ENCODE results near the gene NOP53.
"Not testable (repeated sequence)": the region's sequence is repeated elsewhere in the genome, so short reads cannot be mapped to it uniquely, and the experiment has no call there.

Gene NOP53

DNA sequence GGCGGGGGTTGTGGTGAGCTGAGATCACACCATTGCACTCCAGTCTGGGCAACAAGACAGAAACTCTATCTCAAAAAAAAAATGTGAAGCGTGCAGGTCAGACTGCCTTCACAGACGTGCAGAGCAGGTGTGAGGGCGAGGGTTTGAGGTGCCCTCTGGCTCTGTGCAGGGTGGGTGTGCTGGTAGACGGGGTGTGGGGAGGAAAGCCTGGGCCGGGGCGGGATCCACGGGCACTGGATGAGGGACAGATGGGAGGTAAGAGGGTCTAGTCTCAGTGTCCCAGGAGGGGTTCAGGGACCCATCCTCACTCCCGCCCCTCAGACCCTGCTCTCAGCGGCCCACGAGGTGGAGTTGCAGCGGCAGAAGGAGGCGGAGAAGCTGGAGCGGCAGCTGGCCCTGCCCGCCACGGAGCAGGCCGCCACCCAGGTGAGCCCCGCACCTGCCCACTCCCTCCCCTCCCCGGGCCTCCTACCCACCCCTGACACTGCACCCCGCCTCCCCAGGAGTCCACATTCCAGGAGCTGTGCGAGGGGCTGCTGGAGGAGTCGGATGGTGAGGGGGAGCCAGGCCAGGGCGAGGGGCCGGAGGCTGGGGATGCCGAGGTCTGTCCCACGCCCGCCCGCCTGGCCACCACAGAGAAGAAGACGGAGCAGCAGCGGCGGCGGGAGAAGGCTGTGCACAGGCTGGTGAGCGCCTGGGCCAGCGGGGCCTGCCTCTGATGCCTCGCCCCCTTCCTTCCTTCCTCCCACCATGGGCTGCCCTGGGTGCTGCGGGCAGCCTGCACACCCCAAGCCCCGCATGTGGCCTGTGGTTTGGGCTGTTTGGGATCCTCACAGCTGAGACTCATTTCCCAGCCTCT is 9.1 kb downstream of the NOP53 start:
- no peak for DNase-seq (ENCODE audit: low read depth)

DNA sequence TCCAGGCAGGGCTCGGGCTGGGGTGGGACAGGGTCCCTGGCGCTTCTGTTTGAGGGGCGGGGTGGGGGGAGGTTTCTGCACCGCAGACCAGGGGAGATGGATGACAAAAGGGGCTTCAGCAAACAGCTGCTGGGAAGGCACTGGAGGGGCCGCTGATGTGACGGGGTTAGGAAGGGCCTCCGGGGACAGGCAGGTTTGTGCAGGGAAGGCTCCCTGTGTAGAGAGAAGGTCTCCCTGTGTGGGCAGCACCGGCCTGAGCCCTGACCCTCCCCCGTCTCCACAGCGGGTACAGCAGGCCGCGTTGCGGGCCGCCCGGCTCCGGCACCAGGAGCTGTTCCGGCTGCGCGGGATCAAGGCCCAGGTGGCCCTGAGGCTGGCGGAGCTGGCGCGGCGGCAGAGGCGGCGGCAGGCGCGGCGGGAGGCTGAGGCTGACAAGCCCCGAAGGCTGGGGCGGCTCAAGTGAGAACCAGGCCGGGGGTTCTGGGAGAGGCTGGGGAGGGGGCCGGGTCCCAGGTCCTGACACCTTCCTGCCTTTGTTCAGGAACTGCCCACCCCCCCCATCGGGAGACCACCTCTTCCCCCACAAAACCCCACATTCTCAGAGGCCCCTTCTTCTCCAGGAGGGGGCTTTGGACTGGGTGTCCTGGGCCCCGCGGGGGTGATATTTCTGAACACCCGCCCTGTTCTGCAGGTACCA is 9.9 kb downstream of the NOP53 start:
- no peak for DNase-seq (ENCODE audit: low read depth)

- DNase-seq (ENCODE audit: low read depth): no peak
Measured at GRCh38 chr19:47755762-47756626, 10.6 kb downstream of the NOP53 start.

DNA sequence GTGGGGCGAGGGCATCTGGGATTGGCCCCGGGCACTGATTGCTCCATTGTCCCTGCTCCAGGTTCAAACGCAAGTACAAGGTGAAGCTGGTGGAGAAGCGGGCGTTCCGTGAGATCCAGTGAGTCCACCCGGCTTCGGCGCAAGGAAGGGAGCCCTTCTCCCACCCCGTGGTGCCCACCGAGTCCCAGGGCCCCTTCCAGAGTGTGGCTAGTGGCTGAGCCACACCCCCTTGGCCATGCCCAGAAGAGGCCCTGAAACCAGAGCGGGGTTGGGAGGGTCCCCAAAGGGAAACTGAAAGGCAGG is 11.2 kb downstream of the NOP53 start:
- DNase-seq (ENCODE audit: low read depth): no peak

- no peak for DNase-seq (ENCODE audit: low read depth)
Measured at GRCh38 chr19:47756953-47757608, 11.7 kb downstream of the NOP53 start.

DNA sequence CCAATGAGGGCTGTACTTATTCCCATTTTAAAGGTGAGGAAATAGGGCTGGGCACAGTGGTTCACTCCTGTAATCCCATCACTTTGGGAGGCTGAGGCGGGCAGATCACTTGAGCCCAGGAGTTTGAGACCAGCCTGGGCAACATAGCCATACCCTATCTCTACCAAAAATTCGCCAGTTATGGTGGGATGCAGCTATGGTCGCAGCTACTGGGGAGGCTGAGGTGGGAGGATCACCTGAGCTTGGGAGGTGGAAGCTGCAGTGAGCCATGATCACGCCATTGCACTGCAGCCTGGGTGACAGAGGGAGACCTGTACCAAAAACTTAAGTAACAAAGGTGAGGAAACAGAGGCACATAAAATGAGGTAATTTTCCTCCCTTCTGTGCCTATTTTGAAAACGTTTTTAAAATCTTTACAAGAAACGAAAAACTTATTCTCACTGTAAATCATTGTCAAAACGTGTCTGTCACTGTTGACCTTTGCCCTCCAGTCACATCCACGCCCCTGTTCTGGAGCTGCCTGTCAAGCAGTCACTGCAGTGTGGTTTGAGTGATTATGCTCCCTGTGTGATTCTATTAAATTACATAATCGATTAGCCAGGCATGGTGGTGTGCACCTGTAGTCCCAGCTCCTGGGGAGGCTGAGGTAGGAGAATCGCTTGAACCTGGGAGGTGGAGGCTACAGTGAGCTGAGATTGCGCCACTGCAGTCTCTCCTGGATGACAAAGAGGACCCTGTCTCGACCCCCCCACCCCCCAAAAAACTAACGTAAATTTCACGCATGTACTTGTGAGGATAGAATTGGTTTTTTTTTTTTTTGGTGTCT is 12.5 kb downstream of the NOP53 start:
- DNase-seq (ENCODE audit: low read depth): no peak

DNA sequence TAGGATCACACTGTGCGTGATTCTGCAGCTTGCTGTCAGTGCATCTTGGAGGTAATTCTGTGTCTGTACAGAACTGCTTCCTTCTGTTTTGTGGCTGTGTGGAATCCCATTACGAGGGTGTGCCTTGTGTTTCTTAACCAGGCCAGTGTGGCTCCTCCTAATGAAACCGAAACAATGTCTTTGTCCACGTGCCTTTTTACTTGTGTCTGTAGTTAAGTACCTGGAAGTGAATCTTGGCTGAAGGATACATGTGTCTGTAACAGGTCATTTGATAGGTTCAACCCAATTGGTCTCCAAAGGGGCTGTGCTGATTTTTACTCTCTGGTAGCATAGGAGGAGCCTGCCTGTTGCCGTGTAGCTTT is 13.1 kb downstream of the NOP53 start:
- no peak for DNase-seq (ENCODE audit: low read depth)

GRCh38 chr19:47760632-47760999 is 15.3 kb downstream of the NOP53 start:
- DNase-seq (ENCODE audit: low read depth): no peak

DNA sequence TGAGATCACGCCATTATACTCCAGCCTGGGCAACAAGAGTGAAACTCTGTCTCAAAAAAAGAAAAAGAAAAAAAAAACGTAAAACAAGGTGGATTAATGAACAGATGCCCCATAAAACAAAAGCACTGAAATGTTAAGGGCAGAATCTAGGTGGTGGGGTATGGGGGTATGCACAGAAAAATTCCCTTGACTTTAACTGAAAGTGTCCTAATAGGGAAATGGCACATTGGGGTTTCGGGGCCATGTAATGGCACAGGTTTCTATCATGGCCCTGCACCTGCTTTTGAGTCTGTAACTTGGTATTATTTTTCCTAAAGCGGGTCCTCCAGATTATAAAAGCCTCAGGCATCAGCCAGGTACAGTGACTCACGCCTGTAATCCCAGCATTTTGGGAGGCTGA is 16.2 kb downstream of the NOP53 start:
- DNase-seq (ENCODE audit: low read depth): no peak

- DNase-seq (ENCODE audit: low read depth): no peak
Measured at GRCh38 chr19:47762151-47762550, 16.8 kb downstream of the NOP53 start.

DNA sequence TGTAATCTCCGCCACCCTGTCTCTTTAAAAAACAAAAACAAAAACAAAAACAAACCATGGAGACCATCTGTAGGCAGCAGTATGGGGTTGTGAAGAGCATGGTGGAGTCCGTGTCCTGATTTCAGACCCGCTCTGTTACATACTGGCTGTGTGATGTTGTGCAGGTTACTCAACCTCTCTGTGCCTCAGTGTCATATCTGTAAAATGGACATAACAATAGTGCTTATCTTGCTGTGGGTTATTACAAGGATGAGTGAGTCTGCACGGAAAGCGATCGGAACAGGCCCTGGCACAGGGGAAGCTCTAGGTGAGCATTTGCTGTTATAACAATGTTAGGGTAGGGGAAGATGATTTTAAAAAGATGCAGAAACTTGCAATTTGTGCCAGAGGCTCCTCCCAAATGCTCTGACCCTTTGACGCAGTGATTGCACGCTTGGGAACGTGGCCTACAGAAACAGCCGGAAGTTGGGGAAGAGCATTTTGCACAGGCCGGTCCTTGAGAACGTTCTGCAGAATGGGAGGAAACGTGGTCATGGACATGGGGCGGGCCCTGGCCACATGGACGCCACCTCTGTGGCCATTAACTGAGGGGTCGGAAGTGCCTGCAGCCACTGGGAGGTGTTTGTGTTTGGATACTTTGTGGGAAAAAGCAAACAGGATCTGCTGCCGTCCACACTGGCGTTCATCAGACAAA is 17.4 kb downstream of the NOP53 start:
- no peak for DNase-seq (ENCODE audit: low read depth)

DNA sequence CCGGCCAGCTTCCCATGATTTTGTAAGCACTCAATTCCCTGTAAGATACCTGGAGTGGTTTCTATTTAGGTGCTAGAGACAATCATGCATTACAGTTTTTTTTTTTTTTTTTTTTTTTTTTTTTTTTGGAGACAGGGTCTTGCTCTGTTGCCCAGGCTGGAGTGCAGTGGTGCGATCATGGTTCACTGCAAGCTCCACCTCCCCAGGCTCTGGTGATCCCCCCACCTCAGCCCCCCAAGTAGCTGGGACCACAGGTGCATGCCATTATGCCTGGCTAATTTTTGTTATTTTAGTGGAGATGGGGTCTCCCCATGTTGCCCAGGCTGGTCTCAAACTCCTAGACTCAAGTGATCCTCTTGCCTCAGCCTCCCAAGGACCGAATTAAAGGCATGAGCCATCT is 19.4 kb downstream of the NOP53 start:
- not testable (repeated sequence) for DNase-seq (ENCODE audit: low read depth)

- DNase-seq (ENCODE audit: low read depth): peak; percentile 33
Measured at GRCh38 chr19:47765523-47766358, 20.4 kb downstream of the NOP53 start.

DNA sequence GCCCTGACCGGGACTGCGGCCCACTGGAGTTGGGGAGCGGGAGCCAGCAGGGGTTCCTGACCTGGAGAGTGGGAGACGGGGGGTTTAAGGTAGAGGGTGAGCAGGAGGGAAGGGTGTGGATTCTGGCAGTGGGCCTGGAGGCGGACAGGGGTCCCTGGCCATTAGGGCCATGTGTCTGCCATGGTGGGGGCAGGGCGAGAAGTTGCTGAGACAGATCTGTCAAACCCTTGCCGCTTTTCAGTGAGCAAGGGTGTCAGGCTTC is 20.9 kb downstream of the NOP53 start:
- DNase-seq (ENCODE audit: low read depth): no peak

- no peak for DNase-seq (ENCODE audit: low read depth)
Measured at GRCh38 chr19:47766670-47767069, 21.3 kb downstream of the NOP53 start.

- no peak for DNase-seq (ENCODE audit: low read depth)
Measured at GRCh38 chr19:47767349-47767748, 22.0 kb downstream of the NOP53 start.

DNA sequence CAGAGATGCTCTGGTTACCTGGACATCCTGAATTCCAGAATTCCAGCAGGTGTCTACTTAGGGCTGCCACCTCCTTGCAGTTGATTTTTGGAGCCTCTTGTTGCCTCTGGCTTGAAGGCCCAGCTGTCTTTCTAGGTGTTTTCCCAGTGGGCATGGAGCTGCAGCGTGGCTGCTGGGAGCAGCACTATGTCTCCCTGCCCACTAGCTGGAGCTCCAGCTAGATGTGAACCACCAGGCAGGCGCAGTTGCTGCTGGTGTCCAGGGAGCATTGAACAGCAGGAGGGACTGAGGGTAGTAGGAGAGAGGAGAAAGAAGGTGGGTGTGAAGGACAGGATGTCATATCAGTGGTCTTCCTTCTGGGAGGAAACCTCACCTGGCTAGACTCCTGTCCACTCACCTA is 23.3 kb downstream of the NOP53 start:
- no peak for DNase-seq (ENCODE audit: low read depth)

GRCh38 chr19:47769534-47769933 is 24.2 kb downstream of the NOP53 start:
- no peak for DNase-seq (ENCODE audit: low read depth)

- DNase-seq (ENCODE audit: low read depth): not testable (repeated sequence)
Measured at GRCh38 chr19:47771291-47771690, 25.9 kb downstream of the NOP53 start.

GRCh38 chr19:47776568-47776967 is 31.2 kb downstream of the NOP53 start:
- DNase-seq (ENCODE audit: low read depth): no peak
